22Rv1 (cell line): Measurements from ENCODE around the gene PARVB.

Source experiments
- H3K27ac ChIP-seq: fragments of 450-650 bp; 2 replicates; pipeline ENCODE4 v1.5.1; 2017
- CTCF ChIP-seq: fragments of 450-650 bp; IDR thresholded peaks from 2 replicates; pipeline ENCODE4 v1.5.1; 2017; ENCODE audit warnings: mild to moderate bottlenecking
- ZFX ChIP-seq: fragments of 450-650 bp; IDR thresholded peaks from 2 replicates; pipeline ENCODE4 v1.6.1; 2017; ENCODE audit warnings: antibody characterized with exemption, borderline replicate concordance

PARVB gene

GRCh38 chr22:44214764-44215163 lies 190.7 kb downstream of the PARVB start:
- no peak overlapping the region for H3K27ac ChIP-seq
- TF ChIP-seq CTCF (no peak), ZFX (no peak)

GRCh38 chr22:44215287-44215686 lies 191.2 kb downstream of the PARVB start:
- no peak overlapping the region for H3K27ac ChIP-seq
- TF ChIP-seq ZFX (no peak), CTCF (no peak)

- H3K27ac ChIP-seq, result no peak overlapping the region
- TF ChIP-seq CTCF (no peak), ZFX (no peak)
Observed at GRCh38 chr22:44217346-44217745, 193.2 kb downstream of the PARVB start.

GRCh38 chr22:44218071-44218470 lies 194.0 kb downstream of the PARVB start:
- no peak for TF ChIP-seq CTCF
- no peak for TF ChIP-seq ZFX
- no peak overlapping the region for H3K27ac ChIP-seq

- H3K27ac ChIP-seq, result no peak overlapping the region
- TF ChIP-seq ZFX, result no peak
- TF ChIP-seq CTCF, result no peak
Observed at GRCh38 chr22:44219101-44219870, 195.2 kb downstream of the PARVB start.

- no peak overlapping the region for H3K27ac ChIP-seq
- TF ChIP-seq CTCF, result no peak
- no peak for TF ChIP-seq ZFX
Observed at GRCh38 chr22:44220727-44221680, 196.9 kb downstream of the PARVB start.
